HepG2 (cell line): ENCODE data around the gene ZNF276. TPM values are rescaled to one million over a fixed set of nuclear protein-coding genes. Genes with fewer than 3 reads are reported as not detected.

Experiments
- ATAC-seq: fragments of 200-7000 bp; cut with Tn5 transposase; 3 replicates; pipeline ENCODE4 v1.9.1; 2020; ENCODE audit warnings: mild to moderate bottlenecking, moderate library complexity
- BruUV-seq: library from RNA; stranded (reverse); fragments of 400-500 nt; replicated peaks from 2 replicates; lab custom pipeline; 2021; lab: Mats Ljungman, UMichigan
- CTCF ChIA-PET: fragments of 300-600 bp; formaldehyde crosslinking; extraction: SDS; loops from one replicate; lab custom pipeline; 2021; ENCODE audit warnings: low total read pairs, inconsistent platforms, low intra/inter-chr PET ratio; lab: Yijun Ruan, JAX
- POLR2A ChIA-PET: fragments of 350-600 bp; sonication (Branson Sonifier 250); formaldehyde crosslinking; loops from one replicate; lab custom pipeline; 2020; ENCODE audit warnings: antibody characterized with exemption, inconsistent platforms; lab: Yijun Ruan, JAX
- DNase-seq: peaks from one replicate; pipeline ENCODE4 v3.0.0-alpha.2; 2015; ENCODE audit warnings: low spot score
- FAIRE-seq: peaks from 3 replicates; lab custom pipeline; 2011; peaks lifted over from hg19 to GRCh38; lab: Jason Lieb, UNC
- H2AFZ ChIP-seq: one replicate; pipeline ENCODE4 v1.6.1; 2011; ENCODE audit warnings: low read length, inconsistent platforms
- H3K27ac ChIP-seq: fragments of 300-600 bp; 3 replicates; pipeline ENCODE4 v1.8.0; 2011; ENCODE audit warnings: mixed run types, mild to moderate bottlenecking, mixed read lengths, low read length, inconsistent platforms; ENCODE audit not compliant: insufficient read depth; ENCODE audit errors: extremely low read length
- H3K27me3 ChIP-seq, 2 experiments: fragments of 200-600 bp in 1 of 2; 2 replicates in 1 of 2; 3 replicates in 1 of 2; pipeline versions ENCODE4 v1.6.0 to v1.8.0; 2011; ENCODE audit warnings: low read length in 2 of 2, mild to moderate bottlenecking in 2 of 2, moderate library complexity in 2 of 2, inconsistent platforms in 1 of 2; ENCODE audit not compliant: insufficient read depth in 2 of 2, control insufficient read depth in 1 of 2
- H3K36me3 ChIP-seq, 2 experiments: fragments of 200-600 bp in 1 of 2; replicated peaks in 1 of 2; 2 replicates in 1 of 2; 3 replicates in 1 of 2; pipeline versions ENCODE4 v1.5.1 to v1.8.0; 2011; ENCODE audit warnings: low read length in 2 of 2, inconsistent platforms in 1 of 2; ENCODE audit not compliant: insufficient read depth in 2 of 2, control insufficient read depth in 1 of 2
- H3K4me1 ChIP-seq: 2 replicates; pipeline ENCODE4 v1.5.1; 2012; ENCODE audit warnings: low read length, inconsistent platforms; ENCODE audit not compliant: insufficient read depth
- H3K4me2 ChIP-seq: 2 replicates; pipeline ENCODE4 v1.6.0; 2011; ENCODE audit warnings: low read depth, low read length, inconsistent platforms
- H3K4me3 ChIP-seq, 3 experiments: fragments of 200-600 bp in 1 of 3; sonication (generic), shearing (Covaris generic) in 1 of 3; replicated peaks in 1 of 3; 2 replicates each; pipeline ENCODE4 v1.5.1; 2011 to 2016; ENCODE audit warnings: low read length in 3 of 3, inconsistent platforms in 2 of 3, low read depth in 2 of 3, mild to moderate bottlenecking in 2 of 3, control low read depth in 1 of 3, mixed read lengths in 1 of 3; ENCODE audit not compliant: insufficient read depth in 1 of 3
- H3K79me2 ChIP-seq: one replicate; pipeline ENCODE4 v1.6.1; 2011; ENCODE audit warnings: low read length, inconsistent platforms; ENCODE audit not compliant: insufficient read depth
- H3K9ac ChIP-seq: 2 replicates; pipeline ENCODE4 v1.6.0; 2011; ENCODE audit warnings: mild to moderate bottlenecking, low read depth, low read length, inconsistent platforms; ENCODE audit not compliant: insufficient read depth
- H3K9me3 ChIP-seq: 2 replicates; pipeline ENCODE4 v1.5.1; 2012; ENCODE audit warnings: mild to moderate bottlenecking, low read length
- H4K20me1 ChIP-seq: 2 replicates; pipeline ENCODE4 v1.6.0; 2011; ENCODE audit warnings: inconsistent platforms, mild to moderate bottlenecking, low read length, moderate library complexity; ENCODE audit not compliant: insufficient read depth
- CREB1 ChIP-seq, 2 experiments: fragments of 450-650 bp in 1 of 2; IDR thresholded peaks; 2 replicates each; pipeline ENCODE4 v1.6.1; 2016 to 2017; ENCODE audit warnings: control low read depth in 1 of 2, mild to moderate bottlenecking in 1 of 2, missing compliant biosample characterization in 1 of 2, missing genetic modification characterization in 1 of 2
- GZF1 ChIP-seq: sonication (generic); formaldehyde crosslinking; IDR thresholded peaks from 2 replicates; pipeline ENCODE4 v1.5.1; 2020; ENCODE audit warnings: mild to moderate bottlenecking, missing genetic modification reagents
- HNF1A ChIP-seq, 2 experiments: sonication (generic) in 1 of 2; formaldehyde crosslinking in 1 of 2; IDR thresholded peaks; 2 replicates each; pipeline versions ENCODE4 v1.4.0 to v1.6.1; 2016 to 2020; ENCODE audit warnings: borderline replicate concordance in 1 of 2, low read depth in 1 of 2, mild to moderate bottlenecking in 1 of 2, missing genetic modification reagents in 1 of 2
- ISL2 ChIP-seq: sonication (generic); formaldehyde crosslinking; IDR thresholded peaks from 2 replicates; pipeline ENCODE4 v1.5.0; 2020; ENCODE audit warnings: missing genetic modification reagents
- RBM39 ChIP-seq: fragments of 200-400 bp; formaldehyde crosslinking; IDR thresholded peaks from one replicate; pipeline ENCODE4 v1.6.1; 2018; ENCODE audit warnings: antibody characterized with exemption, mild to moderate bottlenecking, low read depth, low read length; ENCODE audit not compliant: poor library complexity, severe bottlenecking
- SIN3A ChIP-seq: IDR thresholded peaks from 2 replicates; pipeline ENCODE4 v1.6.1; 2011; ENCODE audit warnings: low read depth, mild to moderate bottlenecking, control low read depth, low read length, borderline replicate concordance
- THAP11 ChIP-seq: IDR thresholded peaks from 2 replicates; pipeline ENCODE4 v1.6.1; 2016; ENCODE audit warnings: missing biosample characterization, missing genetic modification reagents
- ZNF101 ChIP-seq: sonication (generic); formaldehyde crosslinking; IDR thresholded peaks from 2 replicates; pipeline ENCODE4 v1.4.0; 2020; ENCODE audit warnings: mild to moderate bottlenecking, low read depth, missing genetic modification reagents, borderline replicate concordance
- WGBS: methylation state at CpG from one replicate; pipeline ENCODE4 v1.1.6; 2017; ENCODE audit warnings: low lambda C conversion rate; 5-methylcytosine and 5-hydroxymethylcytosine counted together
- in situ Hi-C: cut with HindIII; loops from 2 replicates; pipeline ENCODE4 v1.10.0; 2017; ENCODE audit warnings: low pct_unique_long_range_greater_than_20kb; ENCODE audit not compliant: extremely low pct_ligation_motif_present
- intact Hi-C: fragments of 100-400 bp; cut with micrococcal nuclease; formaldehyde crosslinking; loops from one replicate; pipeline ENCODE4 v1.10.0; 2022; ENCODE audit not compliant: unreplicated experiment
- polyA plus RNA-seq, 8 experiments: library from polyadenylated mRNA; depleted of rRNA in 3 of 8; stranded (reverse) in 7 of 8; unstranded in 1 of 8; fragments of >200 nt; fragmentation: Illumina TruSeq in 4 of 8; extraction: Trizol in 4 of 8; gene quantifications; 2 replicates each; pipeline versions ENCODE4 v1.2.1 to v1.2.3, GENCODE V29; 2011 to 2016; ENCODE audit warnings: low read depth in 4 of 8, missing spikeins in 1 of 8, mixed read lengths in 1 of 8; ENCODE audit not compliant: insufficient read depth in 1 of 8
- total RNA-seq, 5 experiments: library from RNA; depleted of rRNA; stranded (reverse); fragments of >200 nt; fragmentation: Illumina TruSeq; extraction: Trizol; gene quantifications; 2 replicates each; pipeline ENCODE4 v1.2.3, GENCODE V29; 2016; ENCODE audit warnings: low read depth in 1 of 5
- TF ChIP-seq, protein P1 (sequence below): conservative IDR thresholded peaks from 2 replicates; pipeline ENCODE4 v1.6.1; 2018; ENCODE audit warnings: missing genetic modification reagents

Gene ZNF276
- total and polyA plus RNA-seq, 2 of the 13 experiments (the other 11 are each of a cell fraction or from before 2014, with no cell fraction given): 17.7 to 18.0 TPM

GRCh38 chr16:89786474-89787364 is 65.4 kb downstream of the ZNF276 start:
- H3K4me1 ChIP-seq: peaks cover 16% of the 10 kb centered on the region
- CTCF ChIA-PET: no interaction called here
- H4K20me1 ChIP-seq: no peaks in the 10 kb centered on the region
- H3K36me3 ChIP-seq: peaks cover 51 to 90% of the 10 kb centered on the region in 2 experiments
- intact Hi-C loops: no loop called here
- H3K9ac ChIP-seq: no peak overlapping the region
- in situ Hi-C loops: no loop called here
- no TSS peak for BruUV-seq
- H3K79me2 ChIP-seq: no peaks in the 10 kb centered on the region
- H3K27me3 ChIP-seq: no peaks in the 10 kb centered on the region
- POLR2A ChIA-PET: no interaction called here
- ATAC-seq (no peak), FAIRE-seq (no peak), DNase-seq (no peak)
- H3K27ac ChIP-seq: no peak overlapping the region
- H3K9me3 ChIP-seq: no peaks in the 10 kb centered on the region
- no peak overlapping the region for H3K4me3 ChIP-seq
- TF ChIP-seq, protein P1, sequence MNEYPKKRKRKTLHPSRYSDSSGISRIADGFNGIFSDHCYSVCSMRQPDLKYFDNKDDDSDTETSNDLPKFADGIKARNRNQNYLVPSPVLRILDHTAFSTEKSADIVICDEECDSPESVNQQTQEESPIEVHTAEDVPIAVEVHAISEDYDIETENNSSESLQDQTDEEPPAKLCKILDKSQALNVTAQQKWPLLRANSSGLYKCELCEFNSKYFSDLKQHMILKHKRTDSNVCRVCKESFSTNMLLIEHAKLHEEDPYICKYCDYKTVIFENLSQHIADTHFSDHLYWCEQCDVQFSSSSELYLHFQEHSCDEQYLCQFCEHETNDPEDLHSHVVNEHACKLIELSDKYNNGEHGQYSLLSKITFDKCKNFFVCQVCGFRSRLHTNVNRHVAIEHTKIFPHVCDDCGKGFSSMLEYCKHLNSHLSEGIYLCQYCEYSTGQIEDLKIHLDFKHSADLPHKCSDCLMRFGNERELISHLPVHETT (CRISPR knock-in tag): no peak
- TF ChIP-seq RBM39: no peak
- no peak for TF ChIP-seq ISL2 (CRISPR knock-in tag)
- WGBS: 97% methylated on average over 21 of the region's 21 CpGs
- H3K4me2 ChIP-seq: no peak overlapping the region
- no peak overlapping the region for H2AFZ ChIP-seq

- FAIRE-seq (no peak), DNase-seq (peak; percentile 35), ATAC-seq (peak; percentile 65)
- H3K4me3 ChIP-seq: no peak overlapping the region
- no peaks in the 10 kb centered on the region for H3K27me3 ChIP-seq
- H3K9ac ChIP-seq: no peak overlapping the region
- H3K4me1 ChIP-seq: peaks cover 16% of the 10 kb centered on the region
- in situ Hi-C loops (no loop called here), intact Hi-C loops (no loop called here)
- no peak overlapping the region for H3K4me2 ChIP-seq
- peak overlapping the region; percentile 7 for H3K27ac ChIP-seq
- H2AFZ ChIP-seq: no peak overlapping the region
- ChIA-PET CTCF (no interaction called here), POLR2A (no interaction called here)
- no TSS peak for BruUV-seq
- no peaks in the 10 kb centered on the region for H4K20me1 ChIP-seq
- WGBS: 74% methylated on average over 9 of the region's 9 CpGs
- no peaks in the 10 kb centered on the region for H3K79me2 ChIP-seq
- peaks cover 56 to 94% of the 10 kb centered on the region in 2 experiments for H3K36me3 ChIP-seq
- H3K9me3 ChIP-seq: no peaks in the 10 kb centered on the region
- TF ChIP-seq GZF1: no peak
- no peak for TF ChIP-seq CREB1 (IDR thresholded peaks at IDR 0.05)
- no peak for TF ChIP-seq CREB1 (CRISPR knock-in tag; IDR thresholded peaks at IDR 0.05)
- no peak for TF ChIP-seq ZNF101 (CRISPR knock-in tag)
- TF ChIP-seq SIN3A: no peak
- TF ChIP-seq THAP11 (CRISPR knock-in tag): no peak
- peak; percentile 39; the same call in 1 of the 2 replicates for TF ChIP-seq HNF1A (IDR thresholded peaks at IDR 0.05; ENCODE audit: low read depth)
- TF ChIP-seq HNF1A (CRISPR knock-in tag; IDR thresholded peaks at IDR 0.05; ENCODE audit: borderline replicate concordance): no peak; the same call in 1 of the 2 replicates
Observed at GRCh38 chr16:89787365-89787805, 66.0 kb downstream of the ZNF276 start.
